Naive B cell (primary cell): ENCODE data around the gene STK24. TPM values are rescaled to one million over a fixed set of nuclear protein-coding genes. Genes with fewer than 3 reads are reported as not detected.
A peak's percentile ranks its signal among the peaks of the same experiment; 100 is the strongest.

Experiments used
- ATAC-seq, 2 donors: fragments of 150-1000 bp; cut with Tn5 transposase; 2 replicates each; pipeline ENCODE4 v1.10.0; 2021; ENCODE audit warnings: low read depth in 2 of 2, mild to moderate bottlenecking in 2 of 2, moderate library complexity in 2 of 2
- DNase-seq: peaks from one replicate; pipeline ENCODE4 v3.0.0; 2022
- H3K27ac Mint-ChIP-seq, 6 donors: one replicate each; pipeline ENCODE4 v1.8.0; 2020 to 2022; ENCODE audit warnings: mild to moderate bottlenecking in 6 of 6, mixed read lengths in 6 of 6, moderate library complexity in 5 of 6, inconsistent platforms in 2 of 6
- H3K27me3 Mint-ChIP-seq, 3 donors: one replicate each; pipeline ENCODE4 v1.8.0; 2021 to 2022; ENCODE audit warnings: mixed read lengths in 3 of 3, mild to moderate bottlenecking in 1 of 3
- H3K36me3 Mint-ChIP-seq, 2 donors: one replicate each; pipeline ENCODE4 v1.8.0; 2020 to 2022; ENCODE audit warnings: mixed read lengths in 2 of 2, inconsistent platforms in 1 of 2, mild to moderate bottlenecking in 1 of 2
- H3K4me1 Mint-ChIP-seq, 3 donors: one replicate each; pipeline ENCODE4 v1.8.0; 2020 to 2022; ENCODE audit warnings: mixed read lengths in 3 of 3, inconsistent platforms in 1 of 3, mild to moderate bottlenecking in 1 of 3, moderate library complexity in 1 of 3
- H3K4me3 Mint-ChIP-seq, 8 donors: one replicate each; pipeline ENCODE4 v1.8.0; 2020 to 2022; ENCODE audit warnings: mild to moderate bottlenecking in 8 of 8, mixed read lengths in 8 of 8, moderate library complexity in 8 of 8, inconsistent platforms in 2 of 8
- H3K9me3 Mint-ChIP-seq, 7 donors: one replicate each; pipeline ENCODE4 v1.8.0; 2020 to 2022; ENCODE audit warnings: mixed read lengths in 7 of 7, mild to moderate bottlenecking in 5 of 7, inconsistent platforms in 2 of 7, moderate library complexity in 1 of 7
- polyA plus RNA-seq, 6 donors: library from polyadenylated mRNA; unstranded; fragments of 300-500 nt; fragmentation: Illumina TruSeq; gene quantifications; one replicate each; pipeline ENCODE4 v1.2.3, GENCODE V29; 2021; ENCODE audit warnings: low read depth in 6 of 6

STK24 gene
- polyA plus RNA-seq, 6 donors from 2014 or later: 30.2 to 63.1 (median 37.2) TPM

- Mint-ChIP-seq H3K4me3 (peak overlapping the region in 1 of 8 donors; percentile 47), H3K4me1 (peaks cover 76 to 98% (median 91%) of the 10 kb centered on the region in 3 donors), H3K27ac (peak overlapping the region in 4 of 6 donors; percentile 69 to 94 (median 84)), H3K9me3 (peaks cover 0 to 4% (median 0%) of the 10 kb centered on the region in 7 donors), H3K36me3 (no peaks in the 10 kb centered on the region), H3K27me3 (no peaks in the 10 kb centered on the region)
- ATAC-seq (no peak), DNase-seq (no peak)
Observed at GRCh38 chr13:98506728-98507230, 70.1 kb downstream of the STK24 start.

GRCh38 chr13:98506322-98506721 lies 70.6 kb downstream of the STK24 start:
- Mint-ChIP-seq H3K36me3 (no peaks in the 10 kb centered on the region), H3K4me3 (peak overlapping the region in 1 of 8 donors; percentile 23), H3K4me1 (peaks cover 75 to 97% (median 91%) of the 10 kb centered on the region in 3 donors), H3K27ac (peak overlapping the region in 5 of 6 donors; percentile 6 to 94 (median 43)), H3K27me3 (no peaks in the 10 kb centered on the region), H3K9me3 (peaks cover 0 to 4% (median 0%) of the 10 kb centered on the region in 7 donors)
- no peak for DNase-seq
- no peak for ATAC-seq

GRCh38 chr13:98505217-98505616 lies 71.7 kb downstream of the STK24 start:
- peaks cover 74 to 97% (median 91%) of the 10 kb centered on the region in 3 donors for H3K4me1 Mint-ChIP-seq
- ATAC-seq: no peak
- H3K27ac Mint-ChIP-seq: peak overlapping the region in 5 of 6 donors; percentile 33 to 94 (median 69)
- no peak for DNase-seq
- no peaks in the 10 kb centered on the region for H3K36me3 Mint-ChIP-seq
- peaks cover 0 to under 1% (median 0%) of the 10 kb centered on the region in 7 donors for H3K9me3 Mint-ChIP-seq
- H3K27me3 Mint-ChIP-seq: no peaks in the 10 kb centered on the region
- no peak overlapping the region for H3K4me3 Mint-ChIP-seq

GRCh38 chr13:98504371-98504963 lies 72.4 kb downstream of the STK24 start:
- DNase-seq (no peak), ATAC-seq (peak; percentile 33 to 34)
- no peaks in the 10 kb centered on the region for H3K9me3 Mint-ChIP-seq
- peak overlapping the region in 5 of 6 donors; percentile 33 to 96 (median 86) for H3K27ac Mint-ChIP-seq
- H3K36me3 Mint-ChIP-seq: no peaks in the 10 kb centered on the region
- no peaks in the 10 kb centered on the region for H3K27me3 Mint-ChIP-seq
- H3K4me1 Mint-ChIP-seq: peaks cover 67 to 93% (median 87%) of the 10 kb centered on the region in 3 donors
- peak overlapping the region in 6 of 8 donors; percentile 3 to 68 (median 50) for H3K4me3 Mint-ChIP-seq

GRCh38 chr13:98504029-98504351 lies 72.9 kb downstream of the STK24 start:
- no peaks in the 10 kb centered on the region for H3K36me3 Mint-ChIP-seq
- DNase-seq (no peak), ATAC-seq (no peak)
- H3K9me3 Mint-ChIP-seq: no peaks in the 10 kb centered on the region
- H3K27me3 Mint-ChIP-seq: no peaks in the 10 kb centered on the region
- peak overlapping the region in 5 of 8 donors; percentile 3 to 63 (median 46) for H3K4me3 Mint-ChIP-seq
- peak overlapping the region in 5 of 6 donors; percentile 72 to 96 (median 86) for H3K27ac Mint-ChIP-seq
- peaks cover 64 to 89% (median 86%) of the 10 kb centered on the region in 3 donors for H3K4me1 Mint-ChIP-seq

GRCh38 chr13:98503175-98504028 lies 73.5 kb downstream of the STK24 start:
- no peak for ATAC-seq
- Mint-ChIP-seq H3K9me3 (no peaks in the 10 kb centered on the region), H3K4me1 (peaks cover 61 to 84% (median 80%) of the 10 kb centered on the region in 3 donors), H3K27ac (peak overlapping the region; percentile 12 to 96 (median 80)), H3K4me3 (peak overlapping the region in 4 of 8 donors; percentile 35 to 55 (median 44)), H3K27me3 (no peaks in the 10 kb centered on the region), H3K36me3 (no peaks in the 10 kb centered on the region)
- no peak for DNase-seq

- H3K4me1 Mint-ChIP-seq: peaks cover 61 to 81% (median 73%) of the 10 kb centered on the region in 3 donors
- H3K27me3 Mint-ChIP-seq: no peaks in the 10 kb centered on the region
- peak overlapping the region in 3 of 6 donors; percentile 10 to 58 (median 54) for H3K27ac Mint-ChIP-seq
- H3K36me3 Mint-ChIP-seq: no peaks in the 10 kb centered on the region
- no peak overlapping the region for H3K4me3 Mint-ChIP-seq
- DNase-seq (no peak), ATAC-seq (peak; percentile 32 to 57)
- H3K9me3 Mint-ChIP-seq: no peaks in the 10 kb centered on the region
Observed at GRCh38 chr13:98500963-98501421, 75.9 kb downstream of the STK24 start.

GRCh38 chr13:98496966-98497365 lies 79.9 kb downstream of the STK24 start:
- no peaks in the 10 kb centered on the region for H3K36me3 Mint-ChIP-seq
- peak overlapping the region in 3 of 6 donors; percentile 28 to 88 (median 49) for H3K27ac Mint-ChIP-seq
- peaks cover 32 to 64% (median 51%) of the 10 kb centered on the region in 3 donors for H3K4me1 Mint-ChIP-seq
- H3K4me3 Mint-ChIP-seq: no peak overlapping the region
- no peak for DNase-seq
- no peak for ATAC-seq
- no peaks in the 10 kb centered on the region for H3K27me3 Mint-ChIP-seq
- no peaks in the 10 kb centered on the region for H3K9me3 Mint-ChIP-seq

GRCh38 chr13:98496479-98496791 lies 80.5 kb downstream of the STK24 start:
- DNase-seq: no peak
- ATAC-seq: no peak
- Mint-ChIP-seq H3K27me3 (no peaks in the 10 kb centered on the region), H3K4me3 (no peak overlapping the region), H3K4me1 (peaks cover 28 to 62% (median 51%) of the 10 kb centered on the region in 3 donors), H3K27ac (peak overlapping the region in 2 of 6 donors; percentile 2 to 27), H3K9me3 (no peaks in the 10 kb centered on the region), H3K36me3 (no peaks in the 10 kb centered on the region)

GRCh38 chr13:98495627-98496478 lies 81.1 kb downstream of the STK24 start:
- ATAC-seq (no peak), DNase-seq (no peak)
- Mint-ChIP-seq H3K9me3 (no peaks in the 10 kb centered on the region), H3K27me3 (no peaks in the 10 kb centered on the region), H3K36me3 (no peaks in the 10 kb centered on the region), H3K27ac (peak overlapping the region in 1 of 6 donors; percentile 39), H3K4me3 (no peak overlapping the region), H3K4me1 (peaks cover 33 to 62% (median 51%) of the 10 kb centered on the region in 3 donors)

- ATAC-seq (no peak), DNase-seq (no peak)
- no peaks in the 10 kb centered on the region for H3K27me3 Mint-ChIP-seq
- peak overlapping the region in 1 of 8 donors; percentile 22 for H3K4me3 Mint-ChIP-seq
- peak overlapping the region in 1 of 6 donors; percentile 16 for H3K27ac Mint-ChIP-seq
- H3K36me3 Mint-ChIP-seq: no peaks in the 10 kb centered on the region
- H3K4me1 Mint-ChIP-seq: peaks cover 38 to 64% (median 55%) of the 10 kb centered on the region in 3 donors
- H3K9me3 Mint-ChIP-seq: no peaks in the 10 kb centered on the region
Observed at GRCh38 chr13:98494769-98495168, 82.1 kb downstream of the STK24 start.

- Mint-ChIP-seq H3K4me3 (no peak overlapping the region), H3K27ac (peak overlapping the region in 2 of 6 donors; percentile 2 to 32), H3K27me3 (no peaks in the 10 kb centered on the region), H3K9me3 (no peaks in the 10 kb centered on the region), H3K36me3 (no peaks in the 10 kb centered on the region), H3K4me1 (peaks cover 48 to 72% (median 65%) of the 10 kb centered on the region in 3 donors)
- DNase-seq: no peak
- no peak for ATAC-seq
Observed at GRCh38 chr13:98493042-98493712, 83.7 kb downstream of the STK24 start.
